Measurements from ENCODE around the gene ZNF394.
"Not testable (repeated sequence)": the region's sequence is repeated elsewhere in the genome, so short reads cannot be mapped to it uniquely, and the experiment has no call there.

ZNF394 gene

GRCh38 chr7:99499721-99500636, at the start of gene ZNF394:
ZNF394 (minus strand) TSS chr7:99500281; CDS start chr7:99500093, 188 bp downstream.
- DNase-seq (ENCODE audit: low read depth in 2 of 2): peak; percentile 79 to 80

- DNase-seq (ENCODE audit: low read depth in 2 of 2): not testable (repeated sequence)
These were observed 49.5 kb upstream of the ZNF394 start for GRCh38 chr7:99549545-99549944.

- not testable (repeated sequence) for DNase-seq (ENCODE audit: low read depth in 2 of 2)
These were observed 45.2 kb upstream of the ZNF394 start for GRCh38 chr7:99545308-99545707.

DNA sequence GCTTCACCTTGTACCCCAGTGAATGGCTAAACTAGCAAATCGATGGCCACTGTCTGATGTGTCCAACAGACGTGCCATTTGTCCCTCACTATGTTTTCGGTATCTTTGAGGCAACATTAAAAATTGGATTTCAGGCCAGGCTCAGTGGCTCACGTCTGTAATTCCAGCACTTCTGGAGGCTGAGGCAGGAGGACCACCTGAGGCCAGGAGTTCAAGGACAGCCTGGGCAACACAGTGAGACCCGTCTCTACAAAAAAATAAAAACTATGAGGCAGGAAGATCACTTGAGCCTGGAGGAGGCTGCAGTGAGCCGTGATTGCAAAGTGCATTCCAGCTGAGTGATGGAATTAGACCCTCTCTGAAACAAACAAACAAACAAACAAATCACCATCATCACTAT, 43.8 kb upstream of the ZNF394 start:
- DNase-seq (ENCODE audit: low read depth in 2 of 2): no peak

GRCh38 chr7:99543081-99543671, 43.1 kb upstream of the ZNF394 start:
- no peak for DNase-seq (ENCODE audit: low read depth in 2 of 2)

DNA sequence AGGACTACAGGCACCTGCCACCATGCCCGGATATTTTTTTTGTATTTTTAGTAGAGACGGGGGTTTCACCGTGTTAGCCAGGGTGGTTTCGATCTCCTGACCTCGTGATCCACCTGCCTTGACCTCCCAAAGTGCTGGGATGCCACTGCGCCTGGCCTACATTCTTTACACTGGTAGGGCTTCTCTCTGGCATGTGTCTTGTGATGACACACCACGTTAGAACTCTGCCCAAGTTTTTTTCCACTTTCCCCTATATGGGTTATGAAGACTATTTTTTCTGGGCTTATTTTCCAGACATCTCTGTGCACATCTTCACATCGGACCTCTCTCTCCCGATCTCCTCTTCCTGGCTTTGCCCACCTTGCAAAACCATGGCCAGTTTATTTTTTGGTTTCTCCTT, 41.1 kb upstream of the ZNF394 start:
- no peak for DNase-seq (ENCODE audit: low read depth in 2 of 2)

GRCh38 chr7:99540542-99540941, 40.5 kb upstream of the ZNF394 start:
- DNase-seq (ENCODE audit: low read depth in 2 of 2): no peak

DNA sequence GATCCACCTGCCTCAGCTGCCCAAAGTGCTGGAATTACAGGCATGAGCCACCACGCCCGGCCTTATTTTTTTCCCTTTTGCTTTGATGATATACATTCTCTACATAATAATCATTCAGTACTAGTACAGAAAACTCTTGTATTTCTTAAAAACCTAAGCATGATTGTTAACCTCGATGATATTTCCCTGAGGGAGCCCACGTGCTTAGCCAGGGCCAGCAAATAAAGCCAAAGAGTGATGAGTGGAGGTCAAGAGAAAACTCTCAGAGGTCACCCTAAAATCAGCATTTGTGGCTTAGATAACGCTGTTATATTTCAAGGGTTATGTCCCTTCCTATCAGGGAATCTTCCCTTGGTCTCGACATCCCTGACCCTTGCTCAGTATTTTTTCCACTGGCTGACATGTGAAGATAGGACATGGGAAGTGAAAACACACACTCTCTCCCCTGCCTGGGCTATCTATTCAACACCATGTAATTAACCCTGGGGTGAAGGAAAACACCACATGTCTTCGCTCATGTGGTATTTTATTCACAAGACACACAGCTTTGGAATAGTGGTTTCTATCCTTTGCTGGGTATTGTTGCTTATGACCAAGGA, 39.2 kb upstream of the ZNF394 start:
- no peak for DNase-seq (ENCODE audit: low read depth in 2 of 2)

DNA sequence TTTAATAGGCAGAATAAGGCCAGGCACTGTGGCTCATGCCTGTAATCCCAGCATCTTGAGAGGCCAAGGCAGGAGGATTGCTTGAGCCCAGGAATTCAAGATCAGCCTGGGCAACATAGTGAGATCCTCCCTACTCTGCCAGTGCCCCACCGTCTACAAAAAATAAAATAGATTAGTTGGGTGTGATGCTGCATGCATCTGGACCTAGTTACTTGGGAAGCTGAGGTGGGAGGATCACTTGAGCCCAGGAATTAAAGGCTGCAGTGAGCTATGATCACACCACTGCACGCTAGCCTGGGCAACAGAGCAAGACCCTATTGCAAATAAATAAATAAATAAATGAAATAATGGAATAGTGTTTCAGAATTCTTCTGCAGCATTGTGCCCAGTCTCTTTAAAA, 35.6 kb upstream of the ZNF394 start:
- DNase-seq (ENCODE audit: low read depth in 2 of 2): no peak

GRCh38 chr7:99531354-99531765, 31.3 kb upstream of the ZNF394 start:
- DNase-seq (ENCODE audit: low read depth in 2 of 2): no peak

- DNase-seq (ENCODE audit: low read depth in 2 of 2): peak in 1 of 2 donors; percentile 9
These were observed 25.8 kb upstream of the ZNF394 start for GRCh38 chr7:99525713-99526440.

DNA sequence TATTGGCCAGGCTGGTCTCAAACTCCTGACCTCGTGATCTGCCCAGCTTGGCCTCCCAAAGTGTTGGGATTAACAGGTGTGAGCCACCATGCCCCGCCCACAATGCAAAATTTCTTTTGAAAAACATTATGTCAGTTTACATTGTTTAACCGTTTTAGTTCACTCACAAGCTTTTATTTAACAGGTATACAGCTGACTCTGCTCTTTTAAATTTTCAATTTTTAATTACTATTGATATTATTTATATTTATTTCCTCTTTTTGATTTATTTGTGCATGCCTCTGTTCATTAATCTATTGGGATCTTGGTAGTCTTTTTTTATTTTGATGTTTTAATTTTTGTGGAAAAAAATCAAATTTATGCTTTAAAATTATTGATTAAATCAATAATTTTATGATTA, 21.3 kb upstream of the ZNF394 start:
- no peak for DNase-seq (ENCODE audit: low read depth in 2 of 2)

DNA sequence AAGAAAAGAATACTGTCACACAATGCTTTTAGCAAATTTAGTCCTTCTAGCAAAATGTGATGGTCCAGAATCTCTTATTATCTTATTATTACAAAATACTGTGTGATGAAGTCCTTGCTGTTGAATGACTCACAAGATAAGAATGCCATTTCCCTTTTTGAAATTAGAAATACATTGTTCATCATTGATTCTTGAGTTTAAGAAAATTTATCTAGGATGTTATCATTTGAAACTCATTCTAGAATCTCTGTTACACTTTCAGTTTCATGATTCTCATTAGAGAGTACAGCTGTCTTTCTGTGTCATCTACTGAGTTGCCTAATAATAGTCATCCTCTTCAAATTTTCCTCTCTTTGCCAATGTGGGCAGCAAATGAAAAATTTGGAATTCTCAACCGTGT, 14.0 kb upstream of the ZNF394 start:
- DNase-seq (ENCODE audit: low read depth in 2 of 2): no peak

DNA sequence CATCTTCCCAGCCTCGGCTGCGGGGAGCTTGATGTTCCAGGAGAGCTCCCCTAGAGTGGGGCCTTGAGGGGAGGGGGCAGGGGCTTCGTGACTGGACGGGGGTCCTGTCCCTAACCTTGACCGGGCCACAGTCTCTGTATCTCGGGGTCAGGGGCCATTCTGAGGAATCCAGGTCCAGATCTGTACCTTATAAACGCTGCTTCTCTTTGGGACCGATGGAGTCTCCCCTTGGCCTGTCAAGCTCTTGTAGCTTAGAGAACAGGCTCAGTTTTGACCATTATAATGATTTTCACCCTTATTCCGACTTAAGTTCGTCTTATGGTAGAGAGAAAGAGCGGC, 5.2 kb upstream of the ZNF394 start:
- no peak for DNase-seq (ENCODE audit: low read depth in 2 of 2)

DNA sequence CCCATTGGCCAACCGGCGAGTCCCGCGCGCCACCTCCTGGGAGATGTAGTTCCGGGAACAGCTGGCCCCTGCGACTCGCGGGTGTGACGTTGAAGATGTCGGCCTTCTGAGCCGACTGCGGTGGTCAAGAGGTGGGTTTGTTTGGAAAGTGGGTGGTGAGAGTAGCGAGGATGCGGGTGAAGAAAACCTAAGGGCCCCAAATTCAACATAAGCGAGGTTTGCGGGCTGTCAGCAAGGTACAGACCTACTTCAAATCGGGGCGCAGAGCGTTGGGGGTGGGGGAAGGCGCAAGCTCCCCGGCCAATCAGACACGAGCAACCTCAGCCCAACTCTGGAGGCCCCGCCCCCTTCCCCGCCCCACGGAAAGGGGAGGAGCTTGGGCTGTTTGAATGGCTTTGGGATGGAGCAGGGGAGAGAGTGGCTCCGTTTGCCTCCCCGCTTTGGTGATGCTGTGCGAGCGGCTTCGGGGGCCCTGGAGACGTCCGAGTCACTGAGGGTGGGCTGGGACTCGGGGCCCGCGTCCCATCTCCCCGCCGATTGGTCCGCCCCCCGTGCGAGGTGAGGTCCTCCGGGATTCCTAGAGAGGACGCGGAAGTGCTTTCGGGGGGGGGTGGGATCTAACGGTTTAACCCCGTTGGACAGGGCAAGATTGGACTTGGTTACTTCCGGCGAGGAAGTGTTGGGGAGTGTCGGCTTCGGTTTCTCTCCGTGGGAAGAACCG, 4.7 kb upstream of the ZNF394 start, which contains the start of gene ZKSCAN5:
TSS of gene ZKSCAN5 (plus strand) at position 60 of the 721 bp plus-strand sequence. CDS start 1,383 bp downstream, outside the sequence.
- DNase-seq (ENCODE audit: low read depth in 2 of 2): peak; percentile 97 to 98

DNA sequence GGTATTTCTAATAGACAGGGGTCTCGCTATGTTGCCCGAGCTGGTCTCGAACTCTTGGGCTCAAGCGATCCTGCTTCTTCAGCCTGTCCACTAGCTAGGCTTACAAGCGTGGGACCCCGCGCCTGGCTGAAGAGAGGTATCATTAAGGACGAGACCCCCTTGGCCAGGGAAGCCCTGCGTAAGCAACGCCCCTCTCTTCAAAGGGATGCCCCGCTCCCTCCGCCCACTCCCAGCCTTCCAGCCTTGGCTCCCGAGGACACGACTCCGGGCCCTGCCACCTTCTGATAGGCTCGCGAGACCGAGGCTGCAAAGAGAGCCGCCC, 4.2 kb upstream of the ZNF394 start:
- no peak for DNase-seq (ENCODE audit: low read depth in 2 of 2)

DNA sequence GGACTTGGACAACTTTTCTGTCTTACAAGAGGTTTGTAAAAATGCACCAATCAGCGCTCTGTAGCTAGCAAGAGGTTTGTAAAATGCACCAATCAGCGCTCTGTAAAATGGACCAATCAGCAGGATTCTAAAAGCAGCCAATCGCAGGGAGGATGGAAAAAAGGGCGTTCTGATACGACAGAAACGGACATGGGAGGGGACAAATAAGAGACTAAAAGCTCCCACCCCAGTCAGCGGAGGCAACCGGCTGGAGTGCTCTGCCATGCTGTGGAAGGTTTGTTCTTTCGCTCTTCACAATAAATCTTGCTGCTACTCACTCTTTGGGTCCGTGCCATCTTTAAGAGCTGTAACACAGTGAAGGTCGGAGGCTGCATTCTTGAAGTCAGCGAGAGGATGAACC, 1.2 kb upstream of the ZNF394 start:
- DNase-seq (ENCODE audit: low read depth in 2 of 2): not testable (repeated sequence)

DNA sequence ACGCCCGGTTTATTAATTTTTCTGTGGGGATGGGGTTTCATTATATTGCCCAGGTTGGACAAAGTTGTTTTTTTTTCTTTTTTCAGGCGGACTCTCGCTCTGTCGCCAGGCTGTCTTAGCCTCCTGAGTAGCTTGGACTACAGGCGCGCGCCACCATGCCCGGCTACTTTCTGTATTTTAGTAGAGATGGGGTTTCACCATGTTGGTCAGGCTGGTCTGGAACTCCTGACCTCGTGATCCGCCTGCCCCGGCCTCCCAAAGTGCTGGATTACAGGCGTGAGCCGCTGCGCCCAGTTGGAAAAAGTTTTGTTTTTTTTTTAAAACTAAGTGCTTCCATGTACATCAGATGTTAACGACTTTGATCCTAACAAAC, 542 bp upstream of the ZNF394 start:
- no peak for DNase-seq (ENCODE audit: low read depth in 2 of 2)

GRCh38 chr7:99499371-99499720, 735 bp downstream of the ZNF394 start:
- DNase-seq (ENCODE audit: low read depth in 2 of 2): no peak

GRCh38 chr7:99498546-99498944, 1.5 kb downstream of the ZNF394 start:
- DNase-seq (ENCODE audit: low read depth in 2 of 2): no peak

- DNase-seq (ENCODE audit: low read depth in 2 of 2): no peak
These were observed 2.1 kb downstream of the ZNF394 start for GRCh38 chr7:99497766-99498545.

Measured in stimulated activated CD4-positive, alpha-beta T cell treated with anti-CD3 and anti-CD28 coated beads, Interleukin-1b, Interleukin-23, amount 100 ng/mL, for 4 hours (primary cell).